ENCODE measurements around the gene RBPMS2.

Gene RBPMS2

DNA sequence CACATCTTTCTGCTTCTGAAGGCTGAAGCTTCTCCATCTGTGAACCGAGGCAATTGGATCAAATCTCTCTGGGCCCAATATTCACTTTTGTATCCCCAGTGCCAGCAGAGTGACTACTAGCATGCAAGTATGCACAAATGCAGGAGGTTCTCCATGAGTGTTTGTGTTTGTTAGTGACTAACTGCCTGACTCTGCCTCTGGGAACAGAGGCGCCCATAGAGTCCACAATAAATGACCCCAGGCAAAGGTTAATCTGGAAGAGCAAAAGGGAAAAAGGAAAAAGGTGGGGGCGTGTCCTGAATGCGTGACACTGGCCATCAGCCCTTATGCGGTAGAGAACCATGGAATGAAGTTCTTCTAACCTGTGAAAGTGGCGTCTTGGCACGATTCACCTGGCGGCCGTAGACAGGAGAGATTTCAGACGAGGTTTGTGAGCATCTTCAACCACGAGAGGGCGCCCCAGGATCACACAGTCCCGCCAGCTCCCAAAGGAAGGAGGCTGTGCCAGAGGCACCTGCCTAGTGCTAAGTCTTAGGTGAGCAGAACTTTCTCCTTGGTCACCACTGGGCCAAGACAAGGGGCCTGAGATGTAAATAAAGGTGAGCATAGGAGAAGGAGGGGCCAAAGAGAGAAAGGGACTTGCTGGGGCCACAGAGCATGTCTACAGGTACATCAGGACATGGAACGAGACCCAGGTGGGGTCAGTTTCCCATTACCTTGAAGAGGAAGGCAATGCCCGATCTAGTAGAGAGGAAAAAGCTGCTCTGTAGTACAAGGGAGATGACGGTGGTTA lies 44.2 kb downstream of the RBPMS2 start:
- H3K4me3 ChIP-seq (ENCODE audit: control insufficient read depth, low read depth, low read length): no peak overlapping the region
- peak; percentile 83 for TF ChIP-seq CTCF (conservative IDR thresholded peaks at IDR 0.05; ENCODE audit: control insufficient read depth, insufficient read depth, low read depth, low read length)

DNA sequence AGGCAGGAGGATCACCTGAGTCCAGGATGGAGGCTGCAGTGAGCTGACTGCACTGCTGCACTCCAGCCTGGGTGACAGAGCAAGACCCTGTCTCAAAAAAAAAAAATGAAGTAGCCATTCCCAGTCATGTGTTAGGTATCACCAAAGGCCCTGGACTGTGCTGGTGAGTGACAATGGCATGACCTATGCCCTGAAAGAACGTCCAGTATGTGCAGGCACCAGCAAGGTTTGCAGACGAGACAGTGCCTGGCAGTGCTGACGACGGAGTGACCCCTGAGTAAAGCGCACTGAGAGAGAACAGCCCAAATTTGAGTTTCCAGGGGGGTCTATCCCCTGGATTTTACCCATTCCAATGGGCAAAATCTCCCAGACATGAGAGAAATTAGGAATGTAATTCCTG lies 45.2 kb downstream of the RBPMS2 start:
- DNase-seq (ENCODE audit: low read depth): no peak
- no peak overlapping the region for H3K4me3 ChIP-seq (ENCODE audit: control insufficient read depth, low read depth, low read length)
- no peak for TF ChIP-seq CTCF (conservative IDR thresholded peaks at IDR 0.05; ENCODE audit: control insufficient read depth, insufficient read depth, low read depth, low read length)

More for the DNA sequence above, 44.2 kb downstream of the RBPMS2 start:
- peak; percentile 68 for DNase-seq (ENCODE audit: low read depth)

- H3K4me3 ChIP-seq (ENCODE audit: control insufficient read depth, low read depth, low read length): no peak overlapping the region
Observed at GRCh38 chr15:64720188-64720587, 55.2 kb downstream of the RBPMS2 start.

GRCh38 chr15:64717735-64718495 lies 57.5 kb downstream of the RBPMS2 start:
- TF ChIP-seq CTCF (conservative IDR thresholded peaks at IDR 0.05; ENCODE audit: control insufficient read depth, insufficient read depth, low read depth, low read length): no peak

More at GRCh38 chr15:64720188-64720587, 55.2 kb downstream of the RBPMS2 start:
- no peak for DNase-seq (ENCODE audit: low read depth)
- no peak for TF ChIP-seq CTCF (conservative IDR thresholded peaks at IDR 0.05; ENCODE audit: control insufficient read depth, insufficient read depth, low read depth, low read length)

GRCh38 chr15:64717130-64717529 lies 58.3 kb downstream of the RBPMS2 start:
- no peak for DNase-seq (ENCODE audit: low read depth)
- TF ChIP-seq CTCF (conservative IDR thresholded peaks at IDR 0.05; ENCODE audit: control insufficient read depth, insufficient read depth, low read depth, low read length): no peak
- no peak overlapping the region for H3K4me3 ChIP-seq (ENCODE audit: control insufficient read depth, low read depth, low read length)

More at GRCh38 chr15:64717735-64718495, 57.5 kb downstream of the RBPMS2 start:
- no peak overlapping the region for H3K4me3 ChIP-seq (ENCODE audit: control insufficient read depth, low read depth, low read length)
- DNase-seq (ENCODE audit: low read depth): no peak

DNA sequence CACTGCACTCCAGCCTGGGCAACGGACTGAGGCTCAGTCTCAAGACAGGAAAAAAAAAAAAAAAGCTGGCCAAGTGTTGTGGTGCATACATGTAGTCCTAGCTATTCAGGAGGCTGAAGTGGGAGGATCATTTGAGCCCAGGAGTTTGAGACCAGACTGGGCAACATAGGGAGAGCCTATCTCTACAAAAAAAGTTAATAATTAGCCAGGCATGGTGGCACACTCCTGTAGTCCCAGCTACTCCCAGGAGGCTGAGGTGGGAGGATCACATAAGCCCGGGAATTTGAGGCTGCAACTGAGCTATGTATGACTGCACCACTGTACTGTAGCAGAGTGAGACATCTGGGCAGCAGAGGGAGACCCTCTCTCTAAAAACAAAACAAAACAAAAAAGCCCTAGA lies 58.9 kb downstream of the RBPMS2 start:
- no peak overlapping the region for H3K4me3 ChIP-seq (ENCODE audit: control insufficient read depth, low read depth, low read length)
- no peak for DNase-seq (ENCODE audit: low read depth)
- no peak for TF ChIP-seq CTCF (conservative IDR thresholded peaks at IDR 0.05; ENCODE audit: control insufficient read depth, insufficient read depth, low read depth, low read length)
